HUDEP-2 (cell line): ENCODE results near the gene PRDM16.
"Not testable (repeated sequence)": the region's sequence is repeated elsewhere in the genome, so short reads cannot be mapped to it uniquely, and the experiment has no call there.

Experiments
- DNase-seq, 76 experiments: peaks; one replicate each; lab custom pipeline; 2025; ENCODE audit not compliant: unreplicated experiment in 76 of 76; lab: John Stamatoyannopoulos, UW

PRDM16 gene

DNA sequence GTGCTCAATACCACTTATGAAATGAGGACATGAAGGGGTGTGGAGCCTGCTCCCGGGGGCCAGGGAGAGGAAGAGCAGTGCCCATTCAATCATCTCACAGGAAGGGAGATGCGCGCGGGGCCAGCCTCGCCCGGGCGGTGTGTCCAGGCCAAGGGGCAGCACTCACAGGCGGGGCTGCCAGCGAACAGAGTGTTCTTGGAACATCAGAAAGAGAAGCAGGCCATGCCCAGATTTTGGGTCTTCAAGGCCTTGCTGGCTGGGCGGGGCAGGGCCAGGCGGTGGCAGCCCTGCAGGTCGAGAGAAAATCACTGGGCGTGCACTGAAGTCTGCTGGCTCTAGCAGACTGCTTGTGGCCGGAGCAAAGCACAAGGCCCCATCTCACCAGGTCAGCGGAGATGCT is 168.6 kb downstream of the PRDM16 start:
- DNase-seq = no peak

DNA sequence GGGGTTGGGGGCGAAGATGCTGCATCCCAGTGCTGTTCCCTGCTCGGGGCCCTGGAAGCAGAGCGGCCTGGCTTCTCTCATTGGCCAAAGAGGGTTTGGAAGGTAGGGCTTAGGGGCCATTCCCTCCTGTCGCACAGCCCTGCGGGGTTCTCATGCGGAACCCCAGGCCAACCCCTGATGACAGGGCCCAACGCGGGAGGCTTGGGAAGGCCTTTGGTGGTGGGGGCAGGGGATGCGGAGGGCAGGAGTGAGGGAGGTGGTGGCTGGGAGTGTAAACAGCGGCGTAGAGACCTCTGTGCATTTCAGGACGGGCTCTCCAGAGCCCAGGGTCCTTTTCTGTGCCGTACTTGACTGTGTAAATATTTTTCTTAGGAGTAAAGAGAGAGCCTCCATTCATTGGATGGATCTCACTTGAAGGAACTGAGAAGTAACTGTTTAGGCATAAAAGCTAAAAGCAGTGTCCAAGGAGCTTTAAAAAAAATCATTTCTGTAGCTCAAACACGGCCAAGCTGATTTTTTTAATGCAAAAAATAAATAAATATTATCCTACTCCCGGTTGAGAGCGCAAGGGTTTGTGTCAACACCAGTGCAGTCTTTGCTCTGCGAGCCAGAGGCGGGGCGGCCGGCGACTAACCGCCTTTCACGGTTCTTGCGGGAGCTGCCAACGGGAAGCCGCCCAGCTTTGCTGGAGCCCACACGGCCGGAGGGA is 169.1 kb downstream of the PRDM16 start:
- no peak for DNase-seq

DNA sequence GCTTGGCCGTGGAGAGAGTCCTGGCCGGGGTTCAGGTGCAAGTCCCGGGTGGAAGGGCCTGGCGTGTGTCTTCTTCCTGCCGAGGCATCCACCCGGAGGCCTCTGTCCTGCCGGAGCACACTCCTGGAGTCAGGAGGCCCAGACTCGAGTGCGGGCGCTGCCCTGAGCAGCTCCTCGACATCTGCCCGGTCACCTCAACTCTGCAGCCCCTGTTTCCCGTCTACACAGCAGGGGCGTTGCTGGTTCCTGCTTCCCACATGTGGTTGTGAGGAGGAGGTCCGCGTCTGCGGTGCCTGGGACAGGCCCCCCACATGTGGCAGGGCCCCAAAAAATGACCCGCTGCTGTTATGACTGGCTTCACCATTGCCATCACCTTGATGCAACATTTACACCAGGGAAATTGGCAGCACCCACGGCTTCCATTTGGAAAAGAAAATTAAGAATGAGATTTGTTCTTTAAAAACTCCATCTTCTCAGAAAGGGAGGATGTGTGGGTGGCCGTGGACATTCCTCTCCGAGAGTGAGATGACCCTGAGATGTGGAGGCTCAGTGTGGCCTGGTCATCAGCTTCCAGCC is 169.8 kb downstream of the PRDM16 start:
- no peak for DNase-seq

DNA sequence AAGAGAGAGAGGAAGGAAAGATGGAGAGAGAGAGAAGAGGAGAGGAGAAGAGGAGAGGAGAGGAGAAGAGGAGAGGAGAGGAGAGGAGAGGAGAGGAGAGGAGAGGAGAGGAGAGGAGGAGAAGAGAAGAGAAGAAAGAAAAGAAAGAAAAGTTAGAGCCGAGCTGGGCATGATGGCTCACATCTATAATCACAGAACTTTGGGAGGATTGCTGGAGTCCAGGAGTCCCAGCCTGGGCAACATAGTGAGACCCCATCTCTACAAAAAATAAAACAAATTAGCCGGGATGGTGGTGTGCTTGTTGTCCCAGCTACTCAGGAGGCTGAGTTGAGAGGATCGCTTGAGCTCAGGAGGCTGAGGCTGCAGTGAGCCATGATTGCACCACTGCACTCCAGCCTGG is 171.0 kb downstream of the PRDM16 start:
- DNase-seq = not testable (repeated sequence)

DNA sequence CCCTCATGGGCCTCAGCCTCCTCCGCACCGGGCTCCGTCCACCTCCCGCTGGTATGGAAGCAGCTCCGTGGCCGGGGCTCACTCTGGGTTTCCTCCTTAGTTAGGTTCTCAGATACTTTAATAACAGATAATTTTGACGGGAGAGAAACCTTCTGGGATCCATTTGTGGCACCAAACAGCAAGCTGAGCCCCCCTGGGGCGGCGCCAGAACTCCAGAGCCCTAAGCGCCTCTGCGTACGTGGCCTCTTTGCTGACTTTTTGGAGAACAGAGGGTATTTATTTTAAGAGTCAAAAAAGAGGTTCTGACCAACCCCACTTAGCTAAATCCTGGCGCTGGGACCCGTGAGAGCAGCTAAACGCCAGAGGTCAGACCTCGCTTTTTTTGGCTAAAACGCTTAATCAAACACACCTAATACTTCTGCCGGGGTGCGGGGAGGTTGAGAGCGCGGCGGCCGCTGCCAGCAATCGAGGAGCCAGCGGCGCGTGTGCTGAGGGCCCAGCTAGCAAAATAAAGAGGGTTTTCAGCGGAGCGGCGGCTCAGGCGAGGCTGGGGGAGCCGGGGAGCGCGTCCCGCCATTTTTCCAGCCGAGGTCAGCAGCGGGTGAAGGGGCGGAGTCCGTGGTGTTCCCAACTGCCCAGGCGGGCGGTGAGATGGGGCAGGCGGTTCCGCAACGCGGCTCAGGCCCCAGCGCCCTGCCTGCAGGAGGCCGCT is 171.7 kb downstream of the PRDM16 start:
- no peak for DNase-seq

DNA sequence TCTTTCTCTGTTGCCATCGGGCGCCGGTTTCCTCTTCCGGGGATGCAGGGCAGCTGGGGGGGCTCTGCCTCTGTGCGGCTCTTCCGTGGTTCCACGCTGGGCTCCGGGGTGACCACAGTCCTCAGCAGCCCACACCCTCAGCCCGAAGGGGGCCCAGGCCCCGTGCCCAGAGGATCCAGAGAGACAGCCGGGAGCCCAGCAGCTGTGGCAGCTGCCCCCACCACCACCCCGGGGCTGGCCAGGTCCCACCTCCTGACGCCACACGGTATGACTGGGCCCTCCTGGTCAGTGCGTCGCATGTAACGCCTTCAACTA is 172.2 kb downstream of the PRDM16 start:
- no peak for DNase-seq

DNA sequence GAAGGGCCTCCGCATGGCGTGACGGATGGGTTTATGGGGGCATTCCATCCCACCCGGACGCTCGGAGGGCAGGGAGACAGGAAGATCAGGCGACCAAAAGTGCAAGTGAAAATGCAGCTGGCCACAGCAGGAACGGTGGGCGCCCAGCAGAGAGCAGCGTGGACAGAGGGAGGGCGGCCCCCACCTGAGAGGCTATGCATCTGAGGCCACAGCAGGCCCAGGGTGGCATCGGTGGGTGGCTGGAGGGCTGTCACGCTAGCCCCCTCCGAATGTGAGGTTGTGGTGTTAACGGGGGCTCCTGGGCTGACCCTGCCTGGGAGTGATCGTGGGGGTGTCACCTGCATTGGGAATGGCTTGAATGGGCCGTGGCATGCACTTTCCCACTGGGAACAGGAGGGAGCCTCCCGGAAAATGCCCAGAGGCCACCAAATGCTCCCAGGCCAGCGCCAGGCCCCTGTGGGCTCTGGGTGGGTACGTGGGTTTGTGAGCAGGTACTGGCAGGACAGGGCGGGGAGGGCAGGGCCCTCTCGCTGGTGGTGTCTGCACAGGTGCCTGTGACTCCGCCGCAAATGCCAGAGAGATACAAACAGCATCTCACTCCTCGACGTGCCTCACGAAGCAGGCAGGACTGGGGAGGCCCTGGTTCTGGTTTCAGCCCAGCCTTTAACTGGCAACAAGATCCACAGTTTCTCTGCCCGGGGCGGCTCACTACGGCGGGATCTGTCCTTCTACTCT is 172.8 kb downstream of the PRDM16 start:
- DNase-seq = no peak

DNA sequence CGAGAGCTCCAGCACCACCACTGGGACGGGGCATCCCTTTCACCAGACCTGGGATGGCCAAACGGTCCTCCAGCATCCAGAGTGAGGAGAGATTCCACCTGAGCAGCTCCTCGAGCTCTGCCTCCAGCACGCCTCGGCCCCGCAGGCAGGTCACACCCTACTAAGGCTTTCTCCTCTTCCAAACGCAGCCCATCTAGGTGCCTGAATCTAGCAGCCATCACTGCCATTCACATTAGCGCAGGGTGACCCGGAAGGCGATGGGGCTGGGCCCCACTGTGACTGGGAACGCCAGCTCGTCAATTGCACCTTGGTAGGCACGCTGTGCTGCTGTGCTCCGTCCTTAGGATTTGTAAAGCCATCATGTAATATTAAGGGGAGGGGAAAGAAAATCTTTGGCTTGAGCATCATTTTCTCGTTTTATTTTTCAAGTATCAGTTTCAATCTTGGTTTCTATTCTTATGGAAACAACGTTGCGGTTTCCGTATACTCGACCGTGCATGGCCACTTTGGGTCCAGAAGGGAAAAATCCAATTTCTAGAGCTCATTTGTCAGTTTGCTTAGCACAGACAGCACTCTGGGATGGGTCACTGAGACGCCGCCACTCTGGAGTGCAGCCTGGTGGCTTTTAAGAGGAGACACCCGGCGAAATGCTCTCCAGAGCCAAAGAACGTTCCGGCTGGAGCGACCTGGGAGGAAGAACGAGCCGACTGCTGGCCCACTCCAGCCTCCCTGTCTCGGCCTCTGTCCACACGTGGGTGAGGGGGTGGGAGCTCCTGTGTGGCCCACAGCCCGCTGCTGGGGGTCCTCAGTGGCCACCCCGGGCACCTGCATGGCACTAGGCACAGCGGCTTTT is 173.6 kb downstream of the PRDM16 start:
- no peak for DNase-seq

DNA sequence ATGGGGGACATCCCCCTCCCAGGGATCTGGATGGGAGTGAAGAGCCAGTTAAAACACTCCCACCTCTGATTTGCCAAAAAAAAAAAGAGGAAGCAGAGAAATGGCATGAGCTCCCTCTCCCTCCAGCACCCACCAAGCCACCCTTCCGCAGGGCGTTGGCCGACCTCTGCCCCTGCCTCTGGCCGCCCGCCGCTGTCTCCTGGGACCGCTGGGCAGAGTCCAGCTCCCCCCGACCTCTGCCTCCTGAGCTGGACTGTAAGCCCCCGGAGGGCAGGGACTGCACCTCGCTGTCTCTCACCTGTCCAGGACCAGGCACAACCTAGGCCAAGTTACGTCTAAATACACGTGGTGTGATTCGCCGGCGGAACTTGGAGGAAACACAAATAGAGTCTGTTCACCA is 174.3 kb downstream of the PRDM16 start:
- DNase-seq = no peak

DNA sequence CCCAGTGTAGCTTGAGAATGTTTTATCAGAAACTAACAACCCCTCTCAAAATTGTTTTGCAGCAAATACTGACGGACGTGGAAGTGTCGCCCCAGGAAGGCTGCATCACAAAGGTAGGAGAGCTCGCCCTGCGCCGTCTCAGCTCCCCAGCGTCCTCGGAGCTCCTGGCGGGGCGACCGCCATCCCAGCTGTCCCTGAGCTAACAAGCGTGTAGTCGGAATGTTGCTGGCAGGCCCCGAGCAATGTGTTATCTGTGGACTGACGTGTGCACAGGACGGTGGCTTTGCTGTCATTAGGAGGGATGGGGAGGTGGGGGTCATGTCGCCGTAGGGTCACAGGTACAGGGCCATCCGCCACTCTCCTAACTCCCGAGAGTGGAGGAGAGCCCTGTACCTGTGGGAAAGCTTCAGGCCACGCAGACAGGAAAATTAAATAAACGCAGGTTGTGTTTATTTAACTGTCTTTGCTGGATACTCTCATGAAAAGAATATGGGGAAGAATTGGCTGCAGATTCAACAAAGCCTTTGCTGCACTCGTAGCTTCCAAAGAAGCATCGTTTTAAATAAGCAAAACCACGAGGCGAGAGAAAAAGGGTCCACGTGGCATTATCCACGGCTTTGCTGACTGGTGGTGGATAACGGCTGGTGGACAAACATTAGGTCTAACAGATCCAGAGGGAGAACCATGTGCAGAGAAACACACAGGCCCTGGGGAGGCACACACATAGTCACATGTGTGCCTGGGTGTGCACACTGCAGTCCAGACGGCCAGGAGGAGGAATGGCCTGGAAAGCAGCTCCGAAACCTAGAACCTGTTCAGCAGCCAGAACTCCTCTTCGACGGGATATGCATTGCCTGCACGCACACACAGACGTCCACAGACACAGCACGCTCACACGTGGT is 175.3 kb downstream of the PRDM16 start:
- no peak for DNase-seq

DNA sequence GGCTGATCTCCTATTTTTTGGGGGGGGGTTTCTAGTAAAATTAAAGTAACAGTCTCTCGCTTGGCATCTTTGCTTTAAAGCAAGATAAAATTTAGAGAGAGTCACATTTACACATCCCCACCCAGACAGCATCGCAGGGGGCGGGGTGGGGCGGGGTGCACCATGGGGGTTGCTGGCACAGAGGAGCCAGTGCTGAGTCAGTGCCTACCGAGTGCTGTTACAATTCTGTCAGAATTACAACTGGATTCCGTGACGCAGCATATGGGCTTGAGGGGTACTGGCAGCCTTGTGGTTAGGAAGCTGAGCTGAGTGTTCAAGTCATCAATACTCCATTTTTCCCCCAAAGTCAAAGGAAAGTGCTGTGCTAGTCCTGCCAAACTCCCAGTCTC is 175.9 kb downstream of the PRDM16 start:
- DNase-seq = no peak

DNA sequence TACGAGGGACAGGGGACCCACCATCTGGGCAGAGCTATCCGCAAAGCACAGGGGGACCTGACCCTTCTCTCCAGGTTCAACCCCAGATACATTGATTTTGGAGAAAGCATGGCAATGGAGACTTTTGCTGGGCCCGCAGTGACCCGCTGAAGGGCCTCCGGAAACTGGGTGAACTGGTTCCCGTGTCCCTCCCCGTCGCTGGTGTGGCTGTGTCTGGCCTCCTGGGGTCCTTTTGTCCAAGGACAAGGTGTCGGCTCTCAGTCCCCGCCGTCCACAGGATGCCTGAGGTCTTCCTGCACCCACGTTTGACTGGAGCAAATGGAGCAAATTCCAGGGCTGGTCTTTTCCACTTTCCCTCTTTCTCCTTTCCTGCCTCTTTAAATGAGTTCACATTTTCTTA is 176.3 kb downstream of the PRDM16 start:
- DNase-seq = no peak

DNA sequence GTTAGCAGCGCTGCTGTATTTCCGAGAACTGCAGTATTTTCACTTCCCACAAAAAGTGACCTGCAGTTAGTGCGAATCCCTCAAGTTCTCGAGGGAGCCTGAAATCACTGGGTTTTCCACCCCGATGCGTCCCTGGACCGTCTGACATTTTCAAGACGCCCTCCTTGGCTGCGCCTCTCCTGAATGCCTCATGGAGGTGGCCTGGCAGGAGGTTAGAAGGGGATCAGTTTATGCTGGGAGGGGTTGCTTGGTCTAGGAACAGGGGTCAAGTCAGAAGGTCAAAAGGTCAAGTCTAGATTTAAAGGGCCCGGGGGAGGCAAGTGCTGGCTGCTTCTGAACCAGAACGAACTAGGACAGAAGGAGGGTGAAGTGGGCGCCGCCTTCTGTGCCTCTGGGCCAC is 176.8 kb downstream of the PRDM16 start:
- no peak for DNase-seq

DNA sequence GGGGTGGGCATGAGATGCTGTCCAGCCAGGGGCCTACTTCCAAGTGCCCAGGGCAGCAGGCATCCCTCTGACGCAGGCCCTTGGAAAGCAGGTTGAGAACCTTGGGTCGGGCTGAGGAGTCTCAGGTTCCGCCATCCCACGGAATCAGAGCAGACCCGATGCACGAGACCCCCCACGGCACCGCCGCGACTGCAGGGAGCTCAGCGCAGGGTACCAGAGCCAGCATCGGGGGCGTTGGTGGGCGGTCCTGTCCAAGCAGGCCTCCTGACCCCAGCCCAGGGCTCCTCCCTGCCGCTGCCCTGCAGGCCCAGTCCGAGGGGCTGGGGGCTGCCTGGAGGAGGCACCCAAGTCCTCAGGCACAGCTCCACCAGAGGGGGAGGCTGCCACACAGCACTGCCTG is 177.2 kb downstream of the PRDM16 start:
- DNase-seq = no peak

DNA sequence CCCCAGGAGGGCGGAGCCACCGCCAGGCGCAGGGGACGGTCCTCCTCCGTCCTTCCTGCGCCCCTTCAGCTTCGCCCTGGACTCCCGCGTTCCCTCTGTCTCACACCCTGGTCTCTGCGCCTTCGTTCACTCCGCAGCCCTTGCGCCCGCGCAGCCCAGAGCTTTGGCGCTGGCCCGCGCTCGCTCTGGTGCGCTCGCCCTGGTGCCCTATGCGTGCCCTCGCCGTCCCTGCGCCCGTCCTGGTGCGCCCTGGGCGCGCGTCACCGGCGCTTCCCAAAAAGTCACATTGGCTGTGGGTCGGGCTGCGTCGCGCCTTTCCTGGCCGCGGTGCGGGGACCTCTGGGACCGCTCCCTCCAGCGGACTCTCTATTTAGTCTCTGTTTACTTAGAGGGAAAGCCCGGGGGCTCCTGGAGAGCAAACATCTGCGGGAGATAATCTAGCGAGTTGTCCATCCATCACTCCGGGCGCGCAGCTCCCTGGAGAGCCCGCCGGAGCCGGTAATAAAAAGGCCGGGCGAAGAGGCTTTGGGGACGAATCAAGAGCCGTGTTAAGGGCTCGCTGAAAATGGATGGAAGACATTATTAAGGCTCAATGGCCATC is 178.6 kb downstream of the PRDM16 start:
- no peak for DNase-seq

DNA sequence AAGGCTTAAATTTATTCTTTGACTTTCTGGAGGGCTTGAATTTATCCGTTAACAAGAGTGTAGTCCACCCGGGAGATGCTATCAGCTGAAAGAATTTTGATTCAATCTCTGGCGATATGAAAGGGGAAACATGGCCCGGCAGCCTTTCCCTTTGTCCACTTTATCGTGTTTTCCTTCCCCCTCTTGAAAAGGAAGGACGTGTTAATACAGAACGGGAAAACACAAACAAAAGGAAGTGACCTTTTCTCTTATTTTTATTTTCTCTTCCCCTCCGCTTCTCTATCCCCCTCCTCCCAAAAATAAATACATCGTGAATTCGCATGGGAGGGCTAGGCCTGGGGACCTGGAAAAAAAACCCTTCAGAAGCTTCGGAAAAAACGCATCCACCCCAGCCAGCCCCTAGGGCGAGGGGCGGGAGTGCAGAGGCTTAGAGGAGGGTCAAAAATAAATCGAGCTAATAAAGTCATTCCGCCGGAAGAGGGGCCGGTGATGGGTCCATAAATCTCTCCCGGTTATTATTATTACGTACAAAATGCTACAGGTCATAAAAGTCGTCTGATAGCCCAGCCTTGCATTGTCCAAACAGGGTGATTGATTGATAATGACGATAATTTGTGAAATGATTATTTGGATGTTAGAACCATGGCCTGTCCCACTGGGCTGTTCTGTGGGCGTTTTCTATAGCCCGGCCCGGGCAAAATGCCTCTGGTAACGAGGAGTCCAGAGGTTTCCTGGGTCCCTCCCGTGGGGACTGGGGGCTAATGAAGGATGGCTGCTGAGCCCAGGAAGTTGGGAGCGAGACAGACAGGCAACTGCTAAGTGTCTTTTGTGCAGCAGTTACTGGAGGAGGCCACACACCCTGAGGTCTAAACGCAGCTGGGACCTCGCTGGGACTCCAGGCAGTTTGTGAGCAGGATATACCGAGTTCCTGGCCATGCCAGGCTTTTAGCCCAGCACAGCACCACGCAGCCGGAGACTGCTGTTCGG is 179.4 kb downstream of the PRDM16 start:
- no peak for DNase-seq

DNA sequence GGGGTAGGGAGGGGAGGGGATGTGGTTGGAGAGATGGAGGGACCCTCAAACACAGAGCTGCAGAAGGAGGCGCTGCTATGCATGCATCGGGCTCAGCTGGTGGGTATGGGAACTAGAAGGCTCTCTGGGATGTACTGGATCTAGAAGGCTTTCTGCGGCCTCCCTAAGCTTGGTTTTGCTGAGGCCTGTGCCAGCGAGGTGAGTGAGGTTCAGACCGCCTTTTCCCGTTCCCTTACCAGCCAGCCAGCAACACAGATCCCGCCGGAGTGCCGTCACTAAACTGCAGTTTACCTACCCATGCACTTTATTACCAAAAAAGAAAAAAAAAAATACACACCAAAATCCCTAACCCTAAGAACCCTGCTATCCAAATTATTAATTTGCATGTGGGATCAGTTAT is 180.2 kb downstream of the PRDM16 start:
- DNase-seq = no peak
